Stimulated activated CD4-positive, alpha-beta T cell treated with anti-CD3 and anti-CD28 coated beads, Interleukin-15, amount 100 ng/mL, for 1 hour (primary cell): Measurements from ENCODE around the gene DOCK8.
"Not testable (repeated sequence)": the region's sequence is repeated elsewhere in the genome, so short reads cannot be mapped to it uniquely, and the experiment has no call there.

Source experiments
- DNase-seq, 2 donors: peaks; one replicate each; pipeline ENCODE4 v3.0.0-alpha.2; 2020; ENCODE audit warnings: low read depth in 1 of 2, low spot score in 1 of 2

DOCK8 gene

GRCh38 chr9:224582-225520 lies 10.2 kb downstream of the DOCK8 start:
- no peak for DNase-seq

- no peak for DNase-seq
These were observed 13.2 kb downstream of the DOCK8 start for GRCh38 chr9:227860-228259.

- DNase-seq: no peak
These were observed 14.4 kb downstream of the DOCK8 start for GRCh38 chr9:228929-229695.

GRCh38 chr9:231625-232024 lies 17.0 kb downstream of the DOCK8 start:
- not testable (repeated sequence) for DNase-seq

GRCh38 chr9:233708-234107 lies 19.0 kb downstream of the DOCK8 start:
- not testable (repeated sequence) for DNase-seq

- DNase-seq: no peak
These were observed 22.6 kb downstream of the DOCK8 start for GRCh38 chr9:237141-237857.

GRCh38 chr9:237858-238345 lies 23.2 kb downstream of the DOCK8 start:
- no peak for DNase-seq

- no peak for DNase-seq
These were observed 27.9 kb downstream of the DOCK8 start for GRCh38 chr9:242461-243080.

GRCh38 chr9:248278-248961 lies 33.8 kb downstream of the DOCK8 start:
- no peak for DNase-seq

- no peak for DNase-seq
These were observed 34.4 kb downstream of the DOCK8 start for GRCh38 chr9:249025-249424.

GRCh38 chr9:250039-250438 lies 35.4 kb downstream of the DOCK8 start:
- no peak for DNase-seq

- DNase-seq: no peak
These were observed 36.0 kb downstream of the DOCK8 start for GRCh38 chr9:250625-251024.

- DNase-seq: no peak
These were observed 36.7 kb downstream of the DOCK8 start for GRCh38 chr9:251398-251797.

GRCh38 chr9:253539-253938 lies 38.9 kb downstream of the DOCK8 start:
- DNase-seq: no peak

GRCh38 chr9:254516-254915 lies 39.9 kb downstream of the DOCK8 start:
- DNase-seq: no peak

GRCh38 chr9:257957-258356 lies 43.3 kb downstream of the DOCK8 start:
- no peak for DNase-seq

- DNase-seq: no peak
These were observed 45.0 kb downstream of the DOCK8 start for GRCh38 chr9:259405-260404.

- no peak for DNase-seq
These were observed 49.6 kb downstream of the DOCK8 start for GRCh38 chr9:264231-264630.

GRCh38 chr9:265209-265870 lies 50.7 kb downstream of the DOCK8 start:
- no peak for DNase-seq
